Measurements from ENCODE around the gene GID4.
"Not testable (repeated sequence)": the region's sequence is repeated elsewhere in the genome, so short reads cannot be mapped to it uniquely, and the experiment has no call there.

Gene GID4

DNA sequence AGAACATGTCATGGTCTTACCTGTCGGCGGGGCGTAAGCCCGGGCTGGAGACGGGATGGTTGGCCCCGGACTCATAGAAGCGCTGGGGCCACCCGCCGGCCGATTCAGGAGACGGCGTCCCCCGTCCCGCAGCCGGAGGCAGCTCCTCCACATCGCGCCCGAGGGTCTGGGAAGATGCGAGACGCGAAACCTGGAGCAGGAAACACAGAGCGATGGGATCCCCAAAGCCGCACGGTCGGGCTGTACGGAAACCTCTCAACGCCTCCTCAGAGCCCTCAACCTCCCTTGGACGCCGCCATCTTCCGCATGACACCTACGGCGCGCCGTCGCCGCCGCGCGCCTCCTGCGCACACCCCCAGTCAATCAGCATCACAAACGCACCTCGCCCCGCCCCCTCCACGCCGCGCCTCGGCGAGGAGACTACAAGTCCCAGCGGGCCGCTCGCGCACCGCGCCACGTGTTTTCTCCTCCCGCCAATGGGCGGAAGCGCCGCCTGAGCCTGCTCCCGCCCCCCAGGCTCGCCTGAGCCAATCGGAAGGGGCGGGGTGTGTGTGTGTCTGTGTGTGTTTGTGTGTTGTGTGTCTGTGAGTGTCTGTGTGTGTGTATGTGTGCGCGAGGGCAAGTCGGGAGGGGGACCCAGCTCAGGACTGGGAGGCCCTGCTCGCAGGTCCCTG is at the start of gene GID4, which contains the start of gene ATPAF2:
Gene GID4 (plus strand): TSS at position 548 of the 674 bp plus-strand sequence. CDS start 57 bp downstream, at position 605.
Gene ATPAF2 (minus strand): TSS at position 308 of the 674 bp plus-strand sequence. CDS start 155 bp downstream, at position 153.
- peak; percentile 99 for DNase-seq

DNA sequence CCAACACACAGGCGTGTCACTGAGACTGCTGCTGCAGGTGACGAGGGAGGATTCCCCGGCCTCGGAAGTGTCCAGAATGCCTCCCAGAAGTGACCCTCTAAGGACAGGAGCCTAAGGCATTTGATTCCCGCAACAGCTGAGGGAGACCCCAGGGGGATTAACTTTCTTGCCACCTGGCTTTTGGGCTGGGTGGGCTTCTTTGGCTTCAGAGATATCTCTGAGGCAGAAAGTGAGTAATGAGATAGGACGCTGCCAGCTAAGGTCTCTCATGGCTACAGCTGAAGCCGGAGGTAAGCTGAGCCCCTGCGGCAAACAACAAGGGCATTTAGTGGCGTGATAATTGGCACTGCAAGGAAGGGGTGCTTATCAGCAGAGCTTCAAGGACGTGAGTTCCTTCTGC is 49.6 kb upstream of the GID4 start:
- DNase-seq = no peak

DNA sequence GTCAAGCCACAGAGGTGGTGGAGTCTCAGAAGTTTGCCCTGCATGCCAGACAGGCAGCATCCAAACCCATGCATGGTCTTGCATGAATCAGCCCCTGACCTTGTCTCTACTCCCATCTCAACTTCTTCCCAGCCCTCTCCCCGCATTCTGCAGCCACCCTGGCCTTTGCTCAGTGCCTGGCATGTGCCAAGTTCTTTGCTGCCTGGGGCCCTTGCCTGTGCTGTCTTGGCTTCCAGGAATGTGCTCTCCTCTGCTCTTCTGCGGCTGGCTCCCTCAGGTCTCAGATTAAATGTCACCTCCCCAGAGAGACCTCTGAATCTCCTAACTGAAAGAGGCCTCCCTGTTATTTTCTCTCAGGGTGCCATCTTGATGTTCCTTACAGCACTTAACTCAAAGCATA is 48.9 kb upstream of the GID4 start:
- no peak for DNase-seq

DNA sequence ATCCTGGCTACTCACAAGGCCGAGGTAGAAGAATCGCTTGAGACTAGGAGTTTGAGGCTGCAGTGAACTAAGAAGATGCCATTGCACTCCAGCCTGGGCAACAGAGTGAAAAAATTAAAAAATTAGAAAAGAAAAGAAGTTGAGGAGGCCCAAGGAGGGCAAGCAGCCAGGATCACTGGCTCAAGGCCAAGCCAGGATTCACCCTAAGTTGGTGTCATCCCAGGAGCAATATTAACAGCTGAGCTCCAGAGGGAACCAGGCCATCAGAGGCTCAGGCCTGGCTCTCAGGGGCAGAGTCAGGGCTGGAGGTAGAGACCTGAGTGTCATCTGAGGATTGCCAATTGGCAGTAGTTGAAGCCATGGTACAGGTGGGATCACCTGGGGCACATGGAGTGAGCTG is 45.8 kb upstream of the GID4 start:
- DNase-seq = no peak

DNA sequence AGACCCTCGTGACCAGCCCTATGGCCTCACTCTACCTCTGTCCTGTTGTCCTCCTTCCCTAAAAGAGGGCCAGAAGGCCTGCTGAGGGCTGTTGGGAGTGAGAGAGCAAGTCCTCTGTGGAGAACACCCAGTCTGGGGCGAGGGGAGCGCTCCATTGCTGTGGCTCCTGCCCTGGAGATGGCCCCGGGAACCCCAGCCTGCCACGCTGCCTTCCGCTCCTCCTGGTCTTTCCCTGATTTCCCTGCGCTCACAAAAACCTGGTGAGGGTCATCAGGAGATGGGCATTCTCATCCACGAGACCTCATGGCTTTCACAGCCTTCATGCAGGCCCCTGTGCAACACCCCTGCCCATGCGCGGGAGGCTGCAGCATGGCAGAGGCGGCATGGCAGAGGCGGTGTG is 45.4 kb upstream of the GID4 start:
- DNase-seq = no peak

DNA sequence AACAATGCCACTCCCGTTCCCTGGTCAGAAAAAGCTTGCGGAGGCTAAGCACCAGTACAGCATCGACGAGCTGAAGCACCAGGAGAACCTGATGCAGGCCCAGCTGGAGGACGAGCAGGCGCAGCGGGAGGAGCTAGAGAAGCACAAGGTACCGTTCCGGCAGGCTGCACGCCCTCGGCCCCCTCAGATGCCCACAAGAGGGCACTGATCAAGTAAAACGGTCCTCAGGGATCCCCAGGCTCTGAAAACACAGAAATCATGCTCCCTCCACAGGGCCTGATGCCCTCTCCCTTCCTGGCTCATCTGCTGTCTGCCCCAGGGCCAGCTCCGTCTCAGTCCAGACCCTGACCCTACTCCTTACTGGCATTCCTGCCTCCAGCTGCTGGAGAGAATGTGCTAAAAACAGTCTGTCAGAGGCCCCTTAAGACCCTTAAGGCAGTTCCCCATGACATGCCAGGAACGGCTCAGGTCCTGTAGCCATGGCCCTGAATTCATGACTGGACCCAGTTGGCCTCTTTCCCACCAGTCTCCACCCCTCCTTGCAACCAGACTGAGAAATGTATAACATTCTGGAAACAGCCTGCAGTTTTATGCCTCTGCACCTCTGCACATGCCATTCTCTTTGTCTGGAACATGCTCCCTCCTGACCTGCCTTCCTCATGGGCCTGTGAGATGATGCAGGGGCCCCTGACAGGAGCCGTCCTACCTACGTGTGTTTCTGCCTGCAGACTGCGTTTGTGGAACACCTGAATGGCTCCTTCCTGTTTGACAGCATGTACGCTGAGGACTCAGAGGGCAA is 44.7 kb upstream of the GID4 start:
- peak; percentile 8 for DNase-seq

DNA sequence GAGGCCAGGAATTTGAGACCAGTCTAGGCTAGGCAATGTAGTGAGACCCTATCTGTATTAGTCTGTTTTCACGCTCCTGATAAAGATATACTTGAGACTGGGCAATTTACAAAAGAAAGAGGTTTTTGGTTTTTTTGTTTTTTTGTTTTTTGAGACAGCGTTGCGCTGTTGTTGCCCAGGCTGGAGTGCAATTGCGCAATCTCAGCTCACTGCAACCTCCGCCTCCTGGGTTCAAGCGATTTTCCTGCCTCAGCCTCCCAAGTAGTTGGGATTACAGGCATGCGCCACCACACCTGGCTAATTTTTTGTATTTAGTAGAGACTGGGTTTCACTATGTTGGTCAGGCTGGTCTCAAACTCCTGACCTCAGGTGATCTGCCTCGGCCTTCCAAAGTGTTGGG is 43.3 kb upstream of the GID4 start:
- not testable (repeated sequence) for DNase-seq

DNA sequence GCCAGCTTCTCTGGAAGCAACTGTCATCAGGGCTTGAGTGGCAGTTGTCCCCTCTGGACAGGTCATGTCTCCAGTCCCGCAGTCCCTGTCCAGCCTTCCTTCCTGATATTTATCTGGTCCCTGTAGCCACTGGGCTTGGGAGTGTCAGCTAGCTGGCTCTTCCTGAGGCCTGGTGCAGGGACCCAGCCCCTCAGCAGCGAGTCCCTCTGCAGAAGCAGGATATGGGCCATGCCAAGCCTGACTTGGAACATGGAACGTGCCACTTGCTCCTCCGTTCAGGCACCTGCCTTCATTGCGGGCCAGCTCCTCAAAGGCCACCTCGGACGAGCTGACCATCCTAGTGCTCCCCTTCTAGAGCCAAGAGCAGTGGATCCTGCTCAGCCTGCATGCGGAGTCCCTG is 40.3 kb upstream of the GID4 start:
- no peak for DNase-seq

DNA sequence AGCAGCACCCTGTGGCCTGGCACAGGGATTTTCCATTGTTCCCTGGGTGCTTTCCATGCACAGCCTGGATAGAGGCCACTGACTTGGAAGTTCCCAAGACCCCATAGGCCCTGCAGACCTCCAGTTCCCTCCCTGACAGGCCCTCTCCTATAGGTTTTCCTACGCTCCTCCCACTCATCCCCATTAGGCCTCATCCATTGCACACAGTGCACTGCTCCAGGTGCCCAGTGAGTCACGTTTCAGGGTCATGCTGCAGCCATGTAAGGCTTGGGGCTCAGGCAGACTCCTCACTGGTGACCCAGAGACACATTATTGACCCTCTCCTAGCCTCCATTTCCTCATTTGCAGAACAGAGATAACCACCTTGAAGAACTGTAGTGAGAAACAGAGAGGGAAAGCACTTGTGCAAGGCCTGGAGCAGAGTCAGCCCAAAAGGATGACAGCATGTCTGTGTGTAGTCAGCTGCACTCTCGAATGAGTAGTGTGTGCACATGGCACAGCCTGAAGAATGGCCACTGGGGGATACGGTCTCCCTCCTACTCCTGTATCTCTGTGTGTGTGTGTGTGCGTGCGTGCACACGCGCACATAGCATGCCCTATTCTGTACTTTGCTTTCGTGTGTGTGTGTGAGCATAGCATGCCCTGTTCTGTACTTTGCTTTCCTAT is 39.7 kb upstream of the GID4 start:
- DNase-seq = peak; percentile 9

DNA sequence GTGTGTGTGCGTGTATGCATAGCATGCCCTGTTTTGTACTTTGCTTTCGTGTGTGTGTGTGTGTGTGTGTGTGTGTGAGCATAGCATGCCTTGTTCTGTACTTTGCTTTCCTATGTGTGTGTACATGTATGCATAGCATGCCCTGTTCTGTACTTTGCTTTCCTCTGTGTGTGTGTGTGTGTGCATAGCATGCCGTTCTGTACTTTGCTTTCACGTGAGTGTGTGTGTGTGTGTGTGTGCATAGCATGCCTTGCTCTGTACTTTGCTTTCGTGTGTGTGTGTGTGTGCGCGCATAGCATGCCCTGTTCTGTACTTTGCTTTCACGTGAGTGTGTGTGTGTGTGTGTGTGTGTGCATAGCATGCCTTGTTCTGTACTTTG is 39.2 kb upstream of the GID4 start:
- no peak for DNase-seq

DNA sequence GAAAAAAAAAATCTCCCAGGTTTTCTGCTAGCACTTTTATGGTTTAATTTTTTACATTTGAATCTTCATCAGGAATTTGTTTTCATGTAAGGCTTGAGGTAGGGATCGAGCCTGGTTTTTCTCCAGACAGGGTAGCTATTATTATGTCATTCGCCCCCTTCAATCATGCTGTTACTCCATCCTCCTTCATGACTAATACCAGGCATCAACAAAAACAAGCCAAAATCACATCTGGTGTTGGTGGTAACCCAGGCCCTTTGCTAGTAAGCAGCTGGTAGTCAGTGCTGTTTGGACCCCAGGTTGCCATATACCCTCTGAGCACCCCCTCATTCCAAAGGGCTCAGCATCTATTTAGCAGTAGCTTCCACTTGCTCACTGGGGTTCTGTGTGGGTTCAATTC is 37.0 kb upstream of the GID4 start:
- no peak for DNase-seq

DNA sequence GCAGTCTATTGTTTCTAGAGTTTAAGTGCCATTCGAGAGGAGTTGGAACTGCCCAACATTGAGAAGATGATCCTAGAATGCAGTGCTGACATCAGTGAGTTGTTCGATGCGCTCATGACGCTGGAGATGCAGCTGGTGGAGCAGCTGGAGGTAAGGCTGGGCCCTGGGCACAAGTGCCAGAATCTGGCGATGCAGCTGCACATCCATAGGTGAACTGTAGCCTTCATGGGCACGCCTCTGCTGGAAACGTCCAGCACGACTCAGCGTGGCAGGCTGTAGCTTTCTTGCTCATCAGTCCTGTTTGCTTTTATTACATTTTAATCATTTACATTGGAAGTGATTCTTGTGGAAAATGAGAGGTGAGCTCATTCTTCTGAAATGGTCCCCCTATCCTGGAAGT is 34.9 kb upstream of the GID4 start:
- DNase-seq = peak; percentile 62

DNA sequence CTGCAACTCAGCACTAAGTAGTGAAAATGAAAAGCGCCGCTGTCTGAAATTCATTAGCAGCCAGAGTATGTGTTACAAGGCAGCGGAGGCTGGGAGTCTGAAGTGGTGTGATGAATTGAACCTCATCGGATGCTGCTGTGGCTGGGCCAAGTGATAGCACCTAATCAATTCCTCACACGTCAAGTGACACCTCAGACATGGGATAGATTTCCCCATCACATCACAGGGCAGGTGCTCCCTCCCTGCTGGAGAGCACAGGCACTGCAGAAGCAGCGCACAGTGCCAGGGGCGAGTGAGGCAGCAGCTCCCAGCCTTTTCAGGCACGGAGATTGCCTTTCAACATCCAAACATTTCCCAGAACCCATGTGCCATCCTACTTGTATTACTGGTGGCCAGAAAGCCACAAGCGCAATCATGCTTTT is 34.3 kb upstream of the GID4 start:
- DNase-seq = peak; percentile 28

DNA sequence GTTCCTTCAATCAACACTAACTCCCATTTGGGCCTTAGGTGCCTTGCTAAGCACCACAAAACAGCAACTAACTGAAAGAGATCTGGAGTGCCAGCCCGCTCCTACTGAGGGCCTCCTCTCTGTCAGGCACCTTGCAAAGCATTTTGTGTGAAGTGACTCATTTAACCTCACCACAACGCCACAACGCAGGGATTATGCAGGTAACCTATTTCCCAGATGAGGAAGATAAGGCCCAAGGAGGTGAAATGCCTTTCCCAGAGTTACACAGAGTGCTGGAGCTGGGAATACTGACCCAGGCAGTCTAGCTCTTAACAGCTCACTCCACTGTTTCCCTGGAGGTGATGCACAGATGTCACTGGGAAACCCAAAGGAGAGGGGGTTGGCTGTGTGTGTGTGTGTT is 33.7 kb upstream of the GID4 start:
- DNase-seq = no peak

DNA sequence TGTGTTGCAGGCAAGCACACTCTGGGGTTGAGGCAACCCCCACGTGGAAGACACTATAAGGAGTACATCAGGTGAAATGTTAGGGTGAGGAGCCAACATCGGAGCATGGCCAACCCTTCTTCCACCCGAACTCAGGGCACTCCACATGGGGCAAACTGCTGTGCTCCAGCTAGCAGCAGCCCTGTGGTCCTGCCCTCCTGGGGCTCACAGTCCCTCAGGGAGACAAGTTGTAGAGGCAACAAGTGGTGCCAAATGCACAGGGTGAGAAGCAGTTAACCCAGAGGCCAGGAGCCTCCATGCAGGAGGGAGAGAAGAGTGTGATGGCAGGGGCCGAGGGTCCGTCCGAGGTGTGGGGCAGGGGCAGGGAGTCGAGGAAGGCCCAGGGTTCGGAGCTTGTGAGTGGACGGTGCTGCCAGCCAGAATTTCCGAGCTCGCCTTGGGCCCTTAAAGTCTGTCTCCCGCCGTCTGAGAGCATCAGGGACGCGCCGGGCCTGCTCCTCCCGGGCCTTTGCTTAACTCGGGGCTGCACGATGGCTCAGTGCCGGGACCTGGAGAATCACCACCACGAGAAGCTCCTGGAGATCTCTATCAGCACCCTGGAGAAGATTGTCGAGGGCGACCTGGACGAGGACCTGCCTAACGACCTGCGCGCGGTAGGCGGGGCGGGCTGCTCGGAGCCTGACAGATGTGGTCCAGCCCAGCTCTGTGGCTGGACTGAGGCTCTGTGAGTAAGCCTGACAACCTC is 32.5 kb upstream of the GID4 start:
- DNase-seq = no peak

DNA sequence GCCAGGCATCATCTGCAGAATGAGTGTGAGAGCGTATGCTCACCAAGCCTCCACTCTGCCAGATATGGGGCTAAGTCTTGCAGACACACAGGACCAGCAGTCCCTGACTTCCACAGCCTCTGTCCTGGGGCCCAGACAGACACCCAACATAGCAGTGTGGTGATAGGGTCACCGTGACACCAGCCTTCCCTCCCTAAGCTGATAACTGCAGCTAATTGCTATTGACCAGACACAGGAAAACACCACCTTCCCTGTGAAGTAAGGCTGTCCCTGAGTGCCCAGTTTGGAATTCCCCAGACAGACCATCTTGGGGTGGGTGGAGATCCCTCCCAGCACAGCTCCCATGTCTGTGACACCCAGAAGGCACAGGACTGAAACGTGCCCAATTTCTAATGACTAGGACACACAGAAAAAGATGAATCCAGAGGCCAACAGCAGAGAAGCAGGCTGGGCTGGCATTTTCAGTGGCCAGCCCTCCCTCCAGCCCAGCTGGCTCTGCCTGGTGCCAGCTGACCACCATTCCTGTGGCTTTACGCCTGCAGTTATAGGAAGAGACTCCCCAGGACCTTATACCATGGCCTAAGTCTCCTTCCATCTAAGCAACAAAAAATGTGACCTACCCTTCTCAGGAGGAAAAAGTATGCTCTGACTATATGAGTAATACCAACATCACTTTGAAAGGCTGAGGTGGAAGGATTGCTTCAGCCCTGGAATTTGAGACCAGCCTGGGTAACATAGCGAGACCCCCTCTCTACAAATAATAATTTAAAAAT is 30.5 kb upstream of the GID4 start:
- no peak for DNase-seq

DNA sequence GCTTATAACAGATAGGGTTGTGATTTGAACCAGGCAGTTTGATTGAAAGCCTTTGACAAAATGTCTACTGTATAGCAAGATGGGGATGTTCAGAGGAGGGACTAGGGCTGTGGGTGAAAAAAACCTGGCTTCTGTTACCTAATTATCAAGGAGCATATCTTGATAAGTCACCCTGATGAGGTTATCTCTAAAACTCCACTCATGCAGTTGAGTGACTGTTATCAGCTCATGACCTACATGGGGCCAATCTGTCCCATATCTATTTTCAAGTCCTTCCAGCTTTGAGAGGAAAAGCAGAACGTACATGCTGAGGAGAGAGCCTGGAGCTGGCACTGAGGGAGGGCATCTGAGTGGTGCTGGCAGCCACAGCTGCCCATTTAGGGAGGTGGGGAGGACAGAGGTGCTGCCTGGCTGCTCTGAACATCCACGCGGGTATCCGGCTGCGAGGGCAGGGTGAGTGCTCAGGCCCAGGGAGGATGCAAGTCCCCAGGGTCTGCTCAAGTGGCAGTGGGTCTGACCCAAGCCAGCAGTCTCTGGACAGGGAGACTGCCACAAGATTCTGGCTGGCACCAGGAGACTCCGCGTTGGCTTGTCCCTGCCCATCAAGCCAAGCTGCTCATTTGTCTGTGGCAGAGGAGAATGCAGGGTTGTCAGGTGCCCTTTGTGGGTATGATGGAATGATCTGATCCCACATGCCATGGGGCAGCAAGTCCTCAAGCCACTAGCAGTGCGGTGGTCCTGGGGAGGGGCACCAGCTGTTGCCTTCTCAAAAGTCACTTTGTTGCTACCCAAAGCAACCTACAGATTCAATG is 29.4 kb upstream of the GID4 start:
- DNase-seq = no peak

DNA sequence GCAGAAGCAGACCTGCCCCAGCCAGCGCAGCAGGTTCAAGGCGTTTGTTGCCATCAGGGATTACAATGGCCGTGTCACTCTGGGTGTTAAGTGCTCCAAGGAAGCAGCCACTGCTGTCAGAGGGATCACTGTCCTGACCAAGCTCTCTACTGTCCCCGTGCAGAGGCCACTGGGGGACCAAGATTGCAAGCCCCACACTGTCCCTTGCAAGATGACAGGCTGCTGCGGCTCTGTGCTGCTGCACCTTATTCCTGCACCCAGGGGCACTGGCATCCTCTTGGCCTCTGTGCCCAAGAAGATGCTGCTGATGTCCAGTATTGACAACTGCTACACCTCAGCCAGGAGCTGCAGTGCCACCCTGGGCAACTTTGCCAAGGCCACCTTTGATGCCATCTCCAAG is 27.9 kb upstream of the GID4 start:
- DNase-seq = no peak

DNA sequence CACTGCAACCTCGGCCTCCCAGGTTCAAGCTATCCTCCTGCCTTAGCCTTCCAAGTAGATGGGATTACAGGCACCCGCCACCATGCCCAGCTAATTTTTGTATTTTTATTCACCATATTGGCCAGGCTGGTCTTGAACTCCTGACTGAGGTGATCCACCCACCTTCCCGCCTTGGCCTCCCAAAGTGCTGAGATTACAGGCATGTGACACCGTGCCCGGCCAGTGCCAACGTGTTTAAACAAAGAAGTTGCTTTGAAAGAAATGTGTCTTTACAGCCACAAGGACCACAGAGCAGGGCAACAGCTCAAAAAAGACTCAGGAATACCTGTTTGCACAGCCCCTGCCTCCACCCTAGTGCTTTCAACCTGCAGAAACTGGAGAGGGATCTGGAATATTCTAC is 25.2 kb upstream of the GID4 start:
- no peak for DNase-seq

DNA sequence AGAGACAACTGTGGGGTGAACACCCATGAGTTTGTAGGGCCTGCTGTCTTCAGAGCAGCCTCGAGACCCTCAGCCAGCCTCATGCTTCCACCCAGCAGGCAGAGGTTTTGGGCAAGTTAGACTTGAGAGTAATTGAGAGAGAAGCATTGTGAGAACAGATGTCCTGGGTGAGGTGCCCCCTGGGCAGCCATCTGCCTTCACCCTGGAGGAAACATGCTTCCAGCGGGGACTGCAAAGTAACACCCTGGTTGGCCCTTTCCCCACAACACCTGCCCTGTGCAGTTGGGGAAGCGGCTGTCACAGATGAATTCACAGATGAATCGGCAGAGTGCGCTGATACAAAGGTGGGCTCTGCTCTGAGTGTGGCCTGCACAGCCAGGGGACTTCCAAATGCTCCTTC is 23.6 kb upstream of the GID4 start:
- DNase-seq = no peak

DNA sequence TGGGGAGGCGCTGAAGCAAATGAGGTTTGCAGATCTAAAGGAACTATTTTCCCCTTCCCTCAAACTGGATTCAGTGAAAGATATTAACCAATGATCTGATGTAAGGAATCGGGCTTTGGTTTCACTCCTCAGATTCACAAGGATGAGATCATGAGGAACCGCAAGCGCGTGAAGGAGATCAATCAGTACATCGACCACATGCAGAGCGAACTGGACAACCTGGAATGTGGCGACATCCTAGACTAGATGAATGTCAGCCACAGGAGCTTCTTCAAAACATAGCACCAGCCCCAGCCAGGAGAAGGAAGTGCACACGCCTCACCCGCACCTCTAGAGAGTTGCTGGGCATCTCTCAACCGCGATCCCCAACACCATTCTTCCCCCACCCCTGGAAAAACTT is 22.8 kb upstream of the GID4 start:
- no peak for DNase-seq

DNA sequence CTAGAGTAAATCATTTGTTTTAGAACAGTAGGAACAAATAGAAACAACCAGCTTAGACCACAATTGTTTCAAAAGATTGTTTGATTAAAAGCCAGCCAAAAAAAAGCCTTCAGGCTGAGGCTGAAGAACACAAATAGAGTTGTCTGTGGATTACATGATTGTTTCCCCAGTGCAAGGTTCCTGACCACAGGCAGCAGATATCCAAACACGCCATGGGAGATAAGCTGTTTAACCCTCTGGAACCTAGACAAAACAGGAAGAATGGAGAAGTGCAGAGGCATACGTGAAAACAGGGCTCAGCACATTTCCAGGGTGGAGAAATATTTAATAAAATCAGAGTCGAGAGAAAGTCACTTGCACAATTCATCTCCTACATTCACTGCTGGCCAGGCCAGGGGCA is 21.2 kb upstream of the GID4 start:
- DNase-seq = no peak
